Hematopoietic multipotent progenitor cell treated with erythropoietin and hydrocortisone succinate and interleukin-3 and kit ligand, for 17 days (in vitro differentiated cells): ENCODE results near the gene ATP6V1E1.

Experiments
- DNase-seq: peaks from one replicate; pipeline ENCODE4 v3.0.0-alpha.2; 2015; ENCODE audit warnings: low spot score

Gene ATP6V1E1

DNA sequence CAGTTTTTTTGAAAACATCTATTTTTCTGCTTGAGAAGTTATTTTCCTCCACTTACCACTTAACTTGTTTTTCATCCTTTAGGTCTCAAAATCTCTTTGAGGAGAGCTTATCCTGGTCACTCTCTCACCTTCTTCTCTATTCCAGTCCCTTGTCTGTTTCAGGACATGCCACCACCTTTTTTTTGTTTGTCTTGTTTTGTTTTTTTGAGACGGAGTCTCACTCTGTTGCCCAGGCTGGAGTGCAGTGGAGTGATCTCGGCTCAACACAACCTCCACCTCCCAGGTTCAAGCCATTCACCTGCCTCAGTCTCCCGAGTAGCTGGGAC, 5.4 kb upstream of the ATP6V1E1 start:
- peak; percentile 4 for DNase-seq

DNA sequence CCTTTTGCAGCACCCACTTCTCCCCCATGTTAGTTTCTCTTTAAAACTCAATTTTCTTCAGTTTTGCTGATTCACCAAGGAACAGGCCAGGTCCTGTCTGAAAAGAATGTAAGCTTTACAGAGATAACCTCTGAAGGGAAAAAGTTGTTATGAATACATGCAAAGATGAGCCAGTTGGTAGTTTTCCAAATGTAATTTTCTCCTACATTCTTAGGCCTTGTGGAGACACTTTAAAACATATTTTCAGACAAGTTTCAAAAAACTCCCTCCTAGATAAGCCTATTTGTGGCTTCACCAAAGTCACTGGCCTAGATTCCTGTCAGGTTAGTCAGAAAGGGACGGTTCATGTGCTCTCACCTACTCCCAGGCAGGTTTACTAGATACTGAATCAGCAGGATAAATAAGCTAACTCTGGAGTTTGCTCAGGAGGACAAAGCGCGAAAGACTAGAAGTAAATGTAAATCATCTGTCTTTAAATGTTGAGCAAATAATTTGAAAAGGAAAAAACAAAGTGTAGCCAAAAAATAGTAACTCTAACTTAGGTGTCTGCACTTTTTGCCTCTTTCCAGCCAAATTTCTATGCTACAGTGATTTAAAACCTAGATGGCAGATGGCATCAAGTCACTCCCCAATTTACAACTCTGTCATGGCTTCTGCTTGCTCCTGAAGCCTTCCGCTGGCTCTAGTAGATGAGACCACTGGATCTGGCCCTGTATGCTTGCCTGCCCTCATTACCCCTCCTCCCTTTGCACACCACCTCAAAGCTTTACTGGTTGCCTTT, 4.9 kb upstream of the ATP6V1E1 start:
- DNase-seq, result peak; percentile 59

DNA sequence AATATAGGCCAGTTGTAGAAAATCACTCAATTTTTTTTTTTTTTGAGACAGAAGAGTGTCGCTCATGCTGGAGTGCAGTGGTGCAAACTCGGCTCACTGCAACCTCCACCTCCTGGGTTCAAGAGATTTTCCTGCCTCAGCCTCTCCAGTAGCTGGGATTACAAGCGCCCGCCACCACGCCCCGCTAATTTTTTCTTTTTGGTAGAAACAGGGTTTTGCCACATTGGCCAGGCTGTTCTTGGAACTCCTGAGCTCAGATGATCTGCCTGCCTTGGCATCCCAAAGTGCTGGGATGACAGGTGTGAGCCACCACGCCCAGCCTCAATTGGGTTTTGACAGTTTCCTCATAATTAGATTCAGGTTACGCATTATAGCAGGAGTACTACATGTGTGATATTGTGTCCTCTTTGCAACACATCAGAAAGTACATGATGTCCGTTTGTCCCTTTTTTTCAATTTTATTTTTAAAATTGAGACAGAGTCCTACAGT, 2.6 kb upstream of the ATP6V1E1 start:
- DNase-seq, result no peak

DNA sequence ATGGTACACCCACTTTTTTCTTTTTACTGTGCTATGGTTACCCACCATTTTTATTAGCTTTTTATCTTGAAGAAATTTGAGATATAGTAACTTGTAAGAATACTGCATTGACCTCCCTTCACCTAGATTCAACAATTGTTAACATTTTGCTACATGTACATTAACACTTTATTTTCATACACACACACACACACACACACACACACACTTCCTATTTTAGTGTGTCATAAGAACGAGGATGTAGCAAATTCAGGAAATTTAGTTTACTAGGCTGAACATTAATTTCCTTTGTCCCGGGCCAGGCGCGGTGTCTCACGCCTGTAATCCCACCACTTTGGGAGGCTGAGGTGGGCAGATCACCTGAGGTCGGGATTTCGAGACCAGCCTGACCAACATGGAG, 1.1 kb upstream of the ATP6V1E1 start:
- no peak for DNase-seq

DNA sequence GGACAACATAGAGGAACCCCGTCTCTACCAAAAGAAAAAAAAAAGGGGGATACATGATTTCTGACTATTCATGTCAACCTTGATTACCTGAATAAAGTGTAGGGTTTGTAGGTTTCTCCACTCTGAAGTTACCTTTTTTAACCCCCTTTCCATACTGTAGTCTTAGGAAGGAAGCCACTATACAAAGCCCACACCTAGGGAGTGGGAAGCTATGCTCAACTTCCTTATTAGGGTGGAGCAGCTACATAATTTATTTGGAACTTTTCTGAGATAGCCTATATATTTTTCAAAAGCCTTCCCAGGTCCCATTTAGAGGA, 582 bp upstream of the ATP6V1E1 start:
- no peak for DNase-seq

DNA sequence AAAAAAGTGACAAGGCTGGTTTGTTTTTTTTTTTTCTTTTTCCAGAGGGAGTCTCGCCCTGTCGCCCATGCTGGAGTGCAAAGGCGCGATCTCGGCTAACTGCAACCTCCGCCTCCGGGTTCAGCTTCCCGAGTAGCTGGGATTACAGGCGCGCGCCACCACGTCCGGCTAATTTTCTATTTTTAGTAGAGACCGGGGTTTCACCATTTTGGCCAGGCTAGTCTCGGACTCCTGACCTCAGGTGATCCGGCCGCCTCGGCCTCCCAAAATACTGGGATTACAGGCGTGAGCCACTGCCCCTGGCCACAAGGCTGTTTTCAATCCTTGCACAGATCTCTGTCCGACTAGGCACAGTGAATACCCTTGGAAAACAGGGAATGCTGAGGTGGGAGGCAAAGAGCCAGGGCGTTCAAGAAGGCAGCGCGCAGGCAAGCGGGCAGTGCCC, 566 bp downstream of the ATP6V1E1 start:
- no peak for DNase-seq

DNA sequence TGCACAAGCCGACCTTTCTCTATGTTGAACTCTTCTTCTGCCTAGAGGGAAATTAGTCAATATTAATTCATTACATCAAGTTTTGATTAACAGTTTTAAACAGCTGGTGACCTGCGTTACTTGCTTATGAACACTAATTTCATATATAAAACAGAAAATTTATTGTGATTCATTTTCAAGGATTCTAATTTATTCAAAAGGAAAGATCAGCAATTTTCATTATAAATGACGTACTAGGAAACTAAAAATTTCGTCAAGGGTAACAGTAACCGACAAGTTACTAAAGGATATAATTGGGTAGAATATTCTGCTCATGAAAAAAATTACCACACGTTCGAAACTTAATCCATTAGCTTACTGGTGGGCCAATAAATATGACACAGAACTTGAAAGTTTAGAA, 15.3 kb downstream of the ATP6V1E1 start:
- no peak for DNase-seq

DNA sequence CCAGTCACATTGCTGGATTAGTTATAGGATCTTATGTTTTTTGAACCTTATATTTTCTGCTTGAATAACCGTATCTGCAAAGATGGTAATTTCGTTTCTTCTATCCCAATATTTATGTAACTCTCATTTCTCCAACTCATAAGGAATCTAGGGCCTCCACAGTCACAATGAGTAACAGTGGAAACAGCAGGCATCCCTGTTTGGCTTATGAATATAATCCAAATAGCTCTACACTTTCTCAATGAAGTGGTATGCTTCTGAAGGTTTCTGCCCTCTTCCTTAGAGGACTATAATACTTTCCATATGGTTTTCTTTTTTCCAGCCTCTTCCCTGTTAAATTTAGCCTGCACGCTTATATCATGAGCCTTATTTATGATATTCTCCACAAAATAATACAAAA, 16.5 kb downstream of the ATP6V1E1 start:
- DNase-seq, result no peak

DNA sequence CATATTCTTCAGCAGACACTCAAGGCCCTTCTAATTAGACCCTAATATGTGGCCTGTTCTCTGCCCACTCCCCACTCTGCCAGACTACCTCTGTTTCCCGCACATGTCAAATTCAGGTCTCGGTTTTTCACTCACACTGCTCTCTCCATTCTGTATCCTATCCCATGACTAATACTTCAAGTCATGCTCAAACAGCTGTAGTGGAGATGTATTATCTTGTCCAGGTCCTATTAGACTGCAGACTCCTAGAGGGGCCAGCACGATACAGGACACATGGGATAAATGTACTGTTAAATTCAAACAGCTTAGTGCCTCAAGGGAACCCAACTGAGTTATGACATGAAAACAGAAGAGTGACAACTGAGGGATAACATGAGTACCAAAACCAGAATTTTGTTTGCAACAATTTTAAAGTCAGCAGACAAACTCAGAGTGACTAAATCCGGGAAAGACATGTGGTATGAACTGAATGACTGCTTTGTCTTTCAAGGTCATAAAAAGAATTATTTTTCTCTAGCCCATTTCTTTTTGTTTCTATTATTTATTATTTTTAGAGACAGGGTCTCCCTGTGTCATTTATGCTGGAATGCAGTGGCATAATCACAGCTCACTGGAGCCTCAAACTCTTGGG, 20.5 kb downstream of the ATP6V1E1 start:
- no peak for DNase-seq

DNA sequence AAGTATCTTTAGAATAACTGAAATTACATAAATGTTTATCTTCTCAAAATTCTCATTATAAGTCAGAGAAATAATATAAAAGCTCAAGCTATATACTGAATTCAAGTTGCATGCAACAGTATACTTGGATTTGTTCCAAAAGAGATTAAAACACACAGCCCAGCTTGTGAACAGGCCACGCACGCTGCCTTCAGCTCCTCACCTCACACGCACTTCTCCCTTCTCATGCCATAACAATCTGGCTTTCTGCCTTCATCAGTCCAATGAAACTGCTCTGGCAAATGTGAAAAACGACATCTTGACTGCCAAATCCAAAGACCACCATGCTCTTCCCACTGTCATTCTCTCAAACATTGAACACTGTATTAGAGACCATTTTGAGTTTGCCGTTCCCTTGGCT, 22.1 kb downstream of the ATP6V1E1 start:
- no peak for DNase-seq

DNA sequence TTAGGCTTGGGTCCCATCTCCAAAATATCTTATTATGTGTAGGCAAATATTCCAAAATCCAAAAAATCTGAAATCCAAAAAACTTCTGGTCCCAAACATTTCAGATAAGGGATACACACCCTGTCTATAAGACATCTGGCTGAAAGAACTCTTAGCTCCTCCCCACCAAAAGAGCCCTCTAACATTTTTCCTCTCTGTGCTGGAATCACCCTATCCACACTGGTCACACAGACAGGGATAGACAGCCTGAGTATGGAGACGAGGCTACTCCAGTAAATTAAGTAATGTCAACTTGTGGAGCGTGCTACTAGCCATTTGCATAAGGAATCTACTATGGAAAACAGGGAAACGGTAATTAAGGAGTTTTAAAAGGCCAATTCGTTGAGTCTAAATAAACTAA, 24.9 kb downstream of the ATP6V1E1 start:
- DNase-seq, result no peak

DNA sequence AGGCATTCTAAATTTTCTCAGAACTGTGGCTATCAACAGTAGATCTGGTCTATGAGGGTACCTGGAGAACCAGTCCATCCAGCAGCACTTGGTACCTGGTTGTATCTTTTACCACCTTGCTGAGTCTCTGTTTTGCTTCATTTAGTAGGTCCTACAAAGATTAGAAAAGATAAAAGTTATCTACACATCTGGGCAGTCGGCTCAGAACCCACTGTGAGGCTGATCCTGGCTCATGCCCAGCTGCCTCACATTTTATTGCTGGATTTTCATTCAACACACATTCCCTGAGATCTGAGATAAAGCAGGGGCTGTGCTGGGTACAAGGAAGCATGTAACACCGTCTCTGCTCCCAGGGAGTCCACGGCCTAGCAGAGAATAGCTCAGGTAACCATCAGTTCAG, 27.5 kb downstream of the ATP6V1E1 start:
- no peak for DNase-seq

DNA sequence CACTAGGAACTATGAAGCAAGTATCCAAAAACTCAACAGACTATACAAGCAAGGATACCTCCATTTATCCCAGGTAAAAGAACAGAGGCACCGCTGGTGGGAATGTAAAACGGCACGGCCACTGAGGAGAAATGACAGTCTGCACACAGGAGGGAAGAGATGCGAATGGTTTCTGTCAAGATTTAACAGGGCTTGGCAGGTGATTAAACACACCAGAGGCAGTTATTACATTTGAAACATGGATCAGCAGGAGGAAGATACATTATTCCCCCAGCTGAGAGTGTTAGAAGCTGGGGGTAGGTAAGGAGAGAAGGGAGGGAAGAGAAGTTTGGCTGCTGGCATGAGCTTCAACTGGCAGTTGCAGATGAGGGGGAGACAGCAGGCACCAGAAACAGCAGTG, 30.2 kb downstream of the ATP6V1E1 start:
- no peak for DNase-seq

DNA sequence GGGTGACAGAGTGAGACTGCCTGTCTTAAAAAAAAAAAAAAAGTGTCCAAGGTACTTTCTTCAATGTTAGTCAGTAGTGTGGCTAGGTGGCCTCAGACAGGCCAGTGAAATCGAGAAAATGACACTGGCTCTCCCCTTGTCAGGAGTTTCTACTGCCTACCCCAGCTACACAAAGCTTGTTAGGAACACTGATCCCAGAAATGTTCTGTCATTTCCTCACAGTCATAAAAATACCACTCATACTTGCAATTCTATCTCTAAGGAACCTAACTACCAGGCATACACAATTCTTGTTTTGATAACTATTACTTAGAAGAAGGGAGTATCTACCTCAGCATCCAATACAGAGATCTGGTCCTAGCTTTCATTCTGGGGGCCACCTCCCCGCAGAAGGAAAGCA, 31.3 kb downstream of the ATP6V1E1 start:
- no peak for DNase-seq

DNA sequence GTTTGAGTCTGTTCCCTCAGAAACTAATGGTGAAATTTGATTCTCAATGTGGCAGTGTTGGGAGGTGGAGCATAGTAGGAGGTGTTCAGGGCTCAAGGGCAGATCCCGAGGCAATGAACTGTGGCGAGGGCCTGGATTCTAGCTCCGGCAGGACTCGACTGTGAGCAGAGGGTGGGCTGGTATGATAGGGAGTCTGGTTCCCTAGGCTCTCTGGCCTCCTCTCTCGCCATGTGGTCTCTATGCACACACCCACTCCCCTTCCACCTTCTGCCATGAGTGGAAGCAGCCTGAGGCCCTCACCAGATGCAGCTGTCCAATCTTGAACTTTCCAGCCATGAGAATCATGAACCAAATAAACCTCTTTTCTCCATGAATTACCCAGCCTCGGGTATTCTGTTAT, 32.3 kb downstream of the ATP6V1E1 start:
- no peak for DNase-seq

DNA sequence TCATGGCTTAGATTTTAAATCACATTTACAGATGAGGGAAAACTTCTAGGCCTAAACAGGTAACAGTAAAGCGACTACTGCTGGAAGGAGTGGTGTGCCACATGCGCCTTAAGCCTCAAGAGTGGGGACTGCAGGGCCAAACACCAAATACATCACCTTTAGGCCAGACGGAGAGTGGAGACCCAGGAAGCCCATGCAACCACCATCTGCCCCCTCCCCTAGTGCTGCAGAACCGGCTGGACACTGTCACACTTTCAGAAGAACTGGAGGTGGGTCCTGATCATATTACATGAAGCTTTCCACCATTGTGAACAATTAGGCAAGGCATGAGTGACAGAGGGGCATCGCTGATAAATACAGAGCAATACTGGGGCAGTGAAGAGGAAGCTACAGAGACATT, 36.3 kb downstream of the ATP6V1E1 start:
- no peak for DNase-seq

DNA sequence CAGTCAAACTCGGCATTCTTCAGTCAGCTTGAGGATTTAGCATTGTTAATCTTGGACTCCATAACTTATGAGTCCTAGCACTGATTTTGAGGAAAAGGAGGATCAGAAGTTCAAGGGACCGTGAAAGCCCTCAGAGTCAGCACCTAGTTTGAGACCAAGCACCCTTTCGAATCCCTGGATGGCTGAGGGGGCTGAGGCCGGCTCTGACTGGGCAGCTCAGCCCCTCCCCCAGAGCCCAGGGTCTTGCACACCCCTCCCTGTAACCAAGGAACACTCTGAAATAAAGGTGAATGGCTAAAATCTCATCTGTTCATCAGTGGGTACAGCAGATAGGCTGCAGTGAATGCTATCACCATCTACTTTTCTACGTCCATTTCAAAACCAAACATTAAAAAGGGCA, 38.0 kb downstream of the ATP6V1E1 start:
- no peak for DNase-seq

DNA sequence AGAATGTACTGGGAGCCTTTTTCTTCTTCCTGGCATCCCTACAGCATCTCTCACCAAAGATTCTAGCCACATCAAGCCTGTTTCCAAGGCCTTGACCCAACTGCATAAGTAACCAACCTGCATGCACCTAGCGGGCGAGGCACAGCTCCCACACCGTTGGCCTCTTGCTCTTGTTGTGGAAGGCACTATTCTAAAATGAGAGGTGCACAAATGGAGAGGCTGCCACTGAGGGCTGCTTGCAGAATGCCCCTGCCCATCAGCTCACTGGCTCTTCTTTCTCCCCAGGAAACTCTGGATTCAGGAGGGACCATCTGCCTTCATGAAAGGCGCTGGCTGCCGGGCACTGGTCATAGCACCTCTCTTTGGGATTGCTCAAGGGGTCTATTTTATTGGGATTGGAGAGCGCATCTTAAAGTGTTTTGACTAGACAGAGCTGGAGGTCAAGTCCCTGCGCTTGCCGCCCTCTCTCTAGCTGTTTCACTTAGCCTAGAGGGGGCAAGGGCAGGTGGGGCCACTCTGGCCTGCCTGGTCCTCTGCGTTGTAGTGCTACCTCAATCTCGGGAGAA, 38.7 kb downstream of the ATP6V1E1 start:
- DNase-seq, result no peak

DNA sequence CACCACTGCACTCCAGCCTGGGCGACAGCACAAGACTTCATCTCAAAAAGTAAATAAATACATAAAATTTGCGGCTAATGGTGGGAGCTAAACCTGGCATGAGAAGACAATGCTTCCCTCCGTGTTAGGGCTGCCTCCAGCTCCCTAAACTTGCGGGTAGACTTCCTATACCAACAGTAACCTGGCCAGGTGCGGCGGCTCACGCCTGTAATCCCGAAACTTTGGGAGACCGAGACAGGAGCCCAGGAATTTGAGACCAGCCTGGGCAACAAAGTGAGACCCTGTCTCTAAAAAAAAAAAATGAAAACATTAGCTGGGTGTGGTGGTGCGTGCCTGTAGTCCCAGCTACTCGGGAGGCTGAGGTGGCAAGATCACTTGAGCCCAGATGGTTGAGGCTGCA, 39.9 kb downstream of the ATP6V1E1 start:
- DNase-seq, result no peak

DNA sequence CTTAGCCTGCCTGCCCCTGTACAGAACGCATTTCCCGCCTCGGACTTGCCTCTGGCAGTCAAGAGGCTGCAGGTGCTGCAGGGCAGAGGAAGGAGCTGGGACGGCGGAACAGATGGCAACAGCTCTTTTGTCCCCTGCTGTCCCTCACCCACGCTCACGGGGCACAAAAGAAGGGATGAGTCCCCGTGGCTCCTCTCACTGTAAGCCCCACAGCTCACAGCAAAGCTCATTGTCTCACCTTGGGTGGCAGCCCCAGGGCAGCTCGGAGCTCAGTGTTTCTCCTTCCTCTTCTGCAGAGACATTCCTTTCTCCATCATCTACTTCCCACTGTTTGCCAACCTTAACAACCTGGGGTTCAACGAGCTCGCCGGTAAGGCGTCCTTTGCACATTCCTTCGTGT, 40.9 kb downstream of the ATP6V1E1 start:
- no peak for DNase-seq

DNA sequence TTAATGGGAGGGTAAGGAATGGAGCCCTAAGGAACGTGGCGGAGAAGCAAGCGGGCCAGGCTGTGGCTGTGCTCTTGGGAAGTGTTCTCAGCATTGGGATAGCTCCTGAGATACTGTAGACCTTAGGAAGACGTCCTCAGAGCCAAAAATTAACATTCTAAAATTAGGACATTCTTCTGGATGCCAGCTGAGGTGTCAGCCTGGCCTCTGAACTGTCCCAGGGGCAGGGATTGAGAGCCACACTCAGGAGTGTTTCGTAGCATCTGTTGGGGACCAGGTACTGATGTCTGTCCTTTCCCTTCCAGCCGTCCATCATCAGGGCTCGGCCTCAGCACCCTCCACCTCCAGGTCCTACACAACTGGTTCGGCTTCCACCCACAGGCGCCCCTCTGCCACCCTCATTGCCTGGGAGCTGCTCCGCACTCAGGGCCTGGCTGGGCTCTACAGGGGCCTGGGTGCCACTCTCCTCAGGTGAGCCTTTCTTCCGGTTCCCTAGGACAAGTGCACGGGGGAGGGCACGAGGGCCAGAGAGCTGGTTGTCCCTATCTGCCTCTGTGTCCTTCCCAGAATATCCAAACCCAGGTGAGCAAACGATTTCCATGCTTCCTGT, 41.6 kb downstream of the ATP6V1E1 start:
- no peak for DNase-seq

DNA sequence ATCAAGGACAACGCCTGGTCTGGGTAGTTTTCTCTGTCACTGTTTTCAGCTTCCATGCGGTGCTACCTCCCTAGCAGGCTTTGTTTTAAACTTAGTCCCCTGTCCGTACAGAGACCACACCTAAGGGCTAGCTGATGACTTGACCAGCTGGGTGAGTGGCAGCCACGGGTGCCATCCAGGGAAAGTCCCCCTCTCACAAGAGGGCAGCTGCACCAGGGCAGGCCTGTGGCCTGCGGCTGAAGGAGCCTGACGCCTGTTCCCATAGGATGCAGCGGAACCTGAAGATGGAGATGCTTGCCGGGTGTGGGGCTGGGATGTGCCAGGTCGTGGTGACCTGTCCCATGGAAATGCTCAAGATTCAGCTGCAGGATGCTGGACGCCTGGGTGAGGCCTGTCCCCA, 45.4 kb downstream of the ATP6V1E1 start:
- no peak for DNase-seq

DNA sequence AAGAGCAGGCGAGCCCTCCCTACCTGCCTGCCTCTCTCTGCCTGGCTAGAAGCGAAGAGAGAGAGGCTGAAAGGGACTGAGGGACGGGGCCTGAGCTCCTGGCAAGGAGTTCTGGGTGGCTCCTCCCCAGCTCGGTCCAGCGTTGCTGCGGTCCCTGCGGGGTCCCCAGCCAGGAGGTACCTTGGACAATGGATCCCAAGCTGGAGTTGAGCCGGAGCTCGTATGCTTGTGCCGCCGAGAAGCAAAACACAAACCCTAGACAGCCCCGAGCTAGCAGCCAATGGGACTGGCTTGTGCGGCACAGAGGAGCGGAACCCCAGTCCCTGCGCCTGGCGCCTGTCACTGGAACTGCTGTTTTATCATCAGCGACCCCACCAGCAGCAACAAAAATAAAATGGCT, 46.9 kb downstream of the ATP6V1E1 start:
- no peak for DNase-seq
